HepG2 (cell line): Measurements from ENCODE around the gene ART1. TPM values are rescaled to one million over a fixed set of nuclear protein-coding genes. Genes with fewer than 3 reads are reported as not detected.

Experiments
- ATRX ChIP-seq: sonication (generic); formaldehyde crosslinking; IDR thresholded peaks from 2 replicates; pipeline ENCODE4 v1.4.0; 2020; ENCODE audit warnings: missing genetic modification reagents, borderline replicate concordance
- CENPT ChIP-seq: sonication (generic); formaldehyde crosslinking; IDR thresholded peaks from 2 replicates; pipeline ENCODE4 v1.8.0; 2022; ENCODE audit warnings: low read depth, mild to moderate bottlenecking, moderate library complexity, missing genetic modification reagents
- CHD2 ChIP-seq: IDR thresholded peaks from 2 replicates; pipeline ENCODE4 v1.6.1; 2011; ENCODE audit warnings: low read depth, low read length, improper control_type of control experiment
- FOXM1 ChIP-seq: sonication (generic); formaldehyde crosslinking; IDR thresholded peaks from 2 replicates; pipeline ENCODE4 v1.5.0; 2020; ENCODE audit warnings: missing genetic modification reagents
- FOXO4 ChIP-seq: sonication (generic); formaldehyde crosslinking; conservative IDR thresholded peaks from 2 replicates; pipeline ENCODE4 v1.8.1; 2023; ENCODE audit warnings: missing genetic modification reagents
- MATR3 ChIP-seq: sonication (generic); formaldehyde crosslinking; IDR thresholded peaks from 2 replicates; pipeline ENCODE4 v1.4.0; 2020; ENCODE audit warnings: missing genetic modification reagents
- PTBP1 ChIP-seq: fragments of 200-400 bp; formaldehyde crosslinking; IDR thresholded peaks from 2 replicates; pipeline ENCODE4 v1.6.1; 2018; ENCODE audit warnings: low read length, low read depth; ENCODE audit not compliant: poor library complexity, severe bottlenecking
- RBM39 ChIP-seq: fragments of 200-400 bp; formaldehyde crosslinking; IDR thresholded peaks from one replicate; pipeline ENCODE4 v1.6.1; 2018; ENCODE audit warnings: antibody characterized with exemption, mild to moderate bottlenecking, low read depth, low read length; ENCODE audit not compliant: poor library complexity, severe bottlenecking
- RERE ChIP-seq: IDR thresholded peaks from 2 replicates; pipeline ENCODE4 v1.6.1; 2016; ENCODE audit warnings: low read depth, missing genetic modification reagents, missing compliant biosample characterization
- SKIL ChIP-seq: sonication (generic); formaldehyde crosslinking; IDR thresholded peaks from 2 replicates; pipeline ENCODE4 v1.8.0; 2022; ENCODE audit warnings: missing genetic modification reagents, mild to moderate bottlenecking, moderate library complexity, borderline replicate concordance
- ZGPAT ChIP-seq: IDR thresholded peaks from 2 replicates; pipeline ENCODE4 v1.6.1; 2016; ENCODE audit warnings: mild to moderate bottlenecking
- ZNF274 ChIP-seq: sonication (generic); formaldehyde crosslinking; IDR thresholded peaks from 2 replicates; pipeline ENCODE4 v1.5.1; 2020; ENCODE audit warnings: mild to moderate bottlenecking, missing genetic modification reagents
- ZNF329 ChIP-seq: sonication (generic); formaldehyde crosslinking; IDR thresholded peaks from 2 replicates; pipeline ENCODE4 v1.9.0; 2021; ENCODE audit warnings: low read depth, mild to moderate bottlenecking, missing genetic modification reagents
- ZNF616 ChIP-seq: sonication (generic); formaldehyde crosslinking; IDR thresholded peaks from 2 replicates; pipeline ENCODE4 v1.5.0; 2020; ENCODE audit warnings: low read depth, mild to moderate bottlenecking, missing genetic modification reagents
- ZNF775 ChIP-seq: sonication (generic); formaldehyde crosslinking; IDR thresholded peaks from 2 replicates; pipeline ENCODE4 v1.4.0; 2020; ENCODE audit warnings: missing genetic modification reagents, mild to moderate bottlenecking, moderate library complexity, borderline replicate concordance
- polyA plus RNA-seq, 8 experiments: library from polyadenylated mRNA; depleted of rRNA in 3 of 8; stranded (reverse) in 7 of 8; unstranded in 1 of 8; fragments of >200 nt; fragmentation: Illumina TruSeq in 4 of 8; extraction: Trizol in 4 of 8; gene quantifications; 2 replicates each; pipeline versions ENCODE4 v1.2.1 to v1.2.3, GENCODE V29; 2011 to 2016; ENCODE audit warnings: low read depth in 4 of 8, missing spikeins in 1 of 8, mixed read lengths in 1 of 8; ENCODE audit not compliant: insufficient read depth in 1 of 8
- total RNA-seq, 5 experiments: library from RNA; depleted of rRNA; stranded (reverse); fragments of >200 nt; fragmentation: Illumina TruSeq; extraction: Trizol; gene quantifications; 2 replicates each; pipeline ENCODE4 v1.2.3, GENCODE V29; 2016; ENCODE audit warnings: low read depth in 1 of 5

The ART1 gene
- total and polyA plus RNA-seq, 2 of the 13 experiments (the other 11 are each of a cell fraction or from before 2014, with no cell fraction given), result not detected

- TF ChIP-seq RERE (CRISPR knock-in tag) (no peak), RBM39 (peak; percentile 79), ZNF616 (no peak), CENPT (CRISPR knock-in tag) (no peak), ZGPAT (CRISPR knock-in tag) (peak; percentile 53; the same call in 1 of the 2 replicates), CHD2 (no peak), PTBP1 (no peak), ZNF775 (CRISPR knock-in tag) (no peak), FOXO4 (CRISPR knock-in tag) (no peak), ZNF274 (CRISPR knock-in tag) (no peak; the same call in 1 of the 2 replicates), MATR3 (CRISPR knock-in tag) (no peak), ATRX (CRISPR knock-in tag) (no peak), FOXM1 (CRISPR knock-in tag) (no peak), SKIL (CRISPR knock-in tag) (no peak), ZNF329 (no peak)
Observed at GRCh38 chr11:3642071-3642951, 2.6 kb upstream of the ART1 start (continued).
